NCI-H2196 treated with DMSO at 0.1 percent for 48 hours (cell line): ENCODE measurements around the gene SLC25A25.

Source experiments
- DNase-seq: peaks from one replicate; lab custom pipeline; 2025; ENCODE audit not compliant: unreplicated experiment; lab: John Stamatoyannopoulos, UW

The SLC25A25 gene

GRCh38 chr9:128096616-128097536 lies 28.8 kb downstream of the SLC25A25 start:
- no peak for DNase-seq

GRCh38 chr9:128097543-128098296 lies 29.7 kb downstream of the SLC25A25 start:
- DNase-seq = no peak

GRCh38 chr9:128098297-128099230 lies 30.5 kb downstream of the SLC25A25 start:
- peak; percentile 98 for DNase-seq

- no peak for DNase-seq
Observed at GRCh38 chr9:128099231-128099931, 31.3 kb downstream of the SLC25A25 start.

GRCh38 chr9:128099932-128100491 lies 32.0 kb downstream of the SLC25A25 start:
- no peak for DNase-seq

GRCh38 chr9:128100581-128100980 lies 32.5 kb downstream of the SLC25A25 start:
- DNase-seq = no peak

GRCh38 chr9:128101231-128101661 lies 33.2 kb downstream of the SLC25A25 start:
- no peak for DNase-seq

- DNase-seq = no peak
Observed at GRCh38 chr9:128101690-128102089, 33.7 kb downstream of the SLC25A25 start.

GRCh38 chr9:128102196-128102595 lies 34.2 kb downstream of the SLC25A25 start:
- no peak for DNase-seq

GRCh38 chr9:128102861-128103588 lies 35.0 kb downstream of the SLC25A25 start:
- peak; percentile 73 for DNase-seq

GRCh38 chr9:128103589-128103962 lies 35.5 kb downstream of the SLC25A25 start:
- no peak for DNase-seq

GRCh38 chr9:128104171-128104618 lies 36.2 kb downstream of the SLC25A25 start:
- peak; percentile 74 for DNase-seq

GRCh38 chr9:128105538-128106175 lies 37.6 kb downstream of the SLC25A25 start:
- no peak for DNase-seq

- no peak for DNase-seq
Observed at GRCh38 chr9:128106181-128106939, 38.3 kb downstream of the SLC25A25 start.

- no peak for DNase-seq
Observed at GRCh38 chr9:128106940-128107467, 39.0 kb downstream of the SLC25A25 start.

- no peak for DNase-seq
Observed at GRCh38 chr9:128107468-128108268, 39.6 kb downstream of the SLC25A25 start.
